ENCODE measurements around the gene DNAH10.
A peak's percentile ranks its signal among the peaks of the same experiment; 100 is the strongest.

Gene DNAH10

GRCh38 chr12:123886931-123887582 lies 125.0 kb downstream of the DNAH10 start:
- peak; percentile 63 for TF ChIP-seq MAX (IDR thresholded peaks at IDR 0.05)
- TF ChIP-seq REST (IDR thresholded peaks at IDR 0.05; ENCODE audit: low read depth) = no peak

- TF ChIP-seq YY1 (IDR thresholded peaks at IDR 0.05; ENCODE audit: low read depth) = no peak
- TF ChIP-seq CEBPB (IDR thresholded peaks at IDR 0.05) = peak; percentile 49
These were observed 126.9 kb downstream of the DNAH10 start for GRCh38 chr12:123888989-123889388.

GRCh38 chr12:123889848-123890535 lies 127.9 kb downstream of the DNAH10 start:
- TF ChIP-seq USF1 (IDR thresholded peaks at IDR 0.05) (no peak), FOXM1 (IDR thresholded peaks at IDR 0.05; ENCODE audit: borderline replicate concordance, low read depth) (no peak), TEAD4 (IDR thresholded peaks at IDR 0.05) (no peak), CREB1 (IDR thresholded peaks at IDR 0.05; ENCODE audit: low read depth) (no peak), YY1 (IDR thresholded peaks at IDR 0.05; ENCODE audit: low read depth) (no peak), CEBPB (IDR thresholded peaks at IDR 0.05) (no peak), NFIC (IDR thresholded peaks at IDR 0.05) (no peak), REST (IDR thresholded peaks at IDR 0.05; ENCODE audit: low read depth) (no peak), MAX (IDR thresholded peaks at IDR 0.05) (no peak)

GRCh38 chr12:123890536-123890902 lies 128.4 kb downstream of the DNAH10 start:
- TF ChIP-seq FOXM1 (IDR thresholded peaks at IDR 0.05; ENCODE audit: borderline replicate concordance, low read depth) (no peak), CREB1 (IDR thresholded peaks at IDR 0.05; ENCODE audit: low read depth) (no peak), TCF12 (IDR thresholded peaks at IDR 0.05; ENCODE audit: low read depth) (no peak), TEAD4 (IDR thresholded peaks at IDR 0.05) (no peak), ZBTB7A (IDR thresholded peaks at IDR 0.05; ENCODE audit: low read depth) (no peak), TAF1 (IDR thresholded peaks at IDR 0.05; ENCODE audit: low read depth) (no peak), REST (IDR thresholded peaks at IDR 0.05; ENCODE audit: low read depth) (no peak), MAX (IDR thresholded peaks at IDR 0.05) (no peak), EP300 (IDR thresholded peaks at IDR 0.05; ENCODE audit: borderline replicate concordance) (no peak), EGR1 (IDR thresholded peaks at IDR 0.05) (no peak), YY1 (IDR thresholded peaks at IDR 0.05; ENCODE audit: low read depth) (no peak), USF1 (IDR thresholded peaks at IDR 0.05) (no peak), CEBPB (IDR thresholded peaks at IDR 0.05) (no peak), NFIC (IDR thresholded peaks at IDR 0.05) (no peak), RAD21 (IDR thresholded peaks at IDR 0.05; ENCODE audit: low read depth) (no peak)

- TF ChIP-seq USF1 (IDR thresholded peaks at IDR 0.05) (no peak), EP300 (IDR thresholded peaks at IDR 0.05; ENCODE audit: borderline replicate concordance) (no peak), YY1 (IDR thresholded peaks at IDR 0.05; ENCODE audit: low read depth) (no peak)
These were observed 128.9 kb downstream of the DNAH10 start for GRCh38 chr12:123891011-123891410.

All from Ishikawa (cell line).